ENCODE results near the gene PDE1C.
A peak's percentile ranks its signal among the peaks of the same experiment; 100 is the strongest.

Gene PDE1C

GRCh38 chr7:32062150-32062549 lies 8.1 kb downstream of the PDE1C start:
- Mint-ChIP-seq H3K27me3 (no peaks in the 10 kb centered on the region), H3K4me3 (no peak overlapping the region), H3K27ac (no peak overlapping the region), H3K9me3 (peaks cover 0 to 5% of the 10 kb centered on the region in 2 donors), H3K4me1 (no peaks in the 10 kb centered on the region)
- DNase-seq: peak in 1 of 2 donors; percentile 4
- ATAC-seq: no peak

GRCh38 chr7:32061346-32061745 lies 8.9 kb downstream of the PDE1C start:
- Mint-ChIP-seq H3K9me3 (peaks cover 0 to 5% of the 10 kb centered on the region in 2 donors), H3K4me3 (no peak overlapping the region), H3K27ac (no peak overlapping the region), H3K27me3 (no peaks in the 10 kb centered on the region), H3K4me1 (no peaks in the 10 kb centered on the region)
- ATAC-seq (no peak), DNase-seq (no peak)

GRCh38 chr7:32059289-32060011 lies 10.8 kb downstream of the PDE1C start:
- Mint-ChIP-seq H3K4me3 (no peak overlapping the region), H3K27ac (no peak overlapping the region), H3K9me3 (peaks cover 0 to 5% of the 10 kb centered on the region in 2 donors), H3K27me3 (no peaks in the 10 kb centered on the region), H3K4me1 (no peaks in the 10 kb centered on the region)
- no peak for DNase-seq
- ATAC-seq: no peak

- Mint-ChIP-seq H3K4me1 (no peaks in the 10 kb centered on the region), H3K27me3 (no peaks in the 10 kb centered on the region), H3K27ac (no peak overlapping the region), H3K9me3 (no peaks in the 10 kb centered on the region), H3K4me3 (no peak overlapping the region)
- no peak for ATAC-seq
- no peak for DNase-seq
These were observed 12.2 kb downstream of the PDE1C start for GRCh38 chr7:32058002-32058401.

GRCh38 chr7:32056767-32057166 lies 13.4 kb downstream of the PDE1C start:
- Mint-ChIP-seq H3K4me1 (no peaks in the 10 kb centered on the region), H3K9me3 (no peaks in the 10 kb centered on the region), H3K27me3 (no peaks in the 10 kb centered on the region), H3K4me3 (no peak overlapping the region), H3K27ac (no peak overlapping the region)
- DNase-seq (no peak), ATAC-seq (no peak)

GRCh38 chr7:32053204-32053603 lies 17.0 kb downstream of the PDE1C start:
- DNase-seq: no peak
- H3K9me3 Mint-ChIP-seq: peaks cover 0 to 7% of the 10 kb centered on the region in 2 donors
- H3K4me1 Mint-ChIP-seq: no peaks in the 10 kb centered on the region
- no peak overlapping the region for H3K4me3 Mint-ChIP-seq
- H3K27ac Mint-ChIP-seq: no peak overlapping the region
- no peak for ATAC-seq
- no peaks in the 10 kb centered on the region for H3K27me3 Mint-ChIP-seq

GRCh38 chr7:32051128-32051527 lies 19.1 kb downstream of the PDE1C start:
- Mint-ChIP-seq H3K9me3 (peaks cover 0 to 7% of the 10 kb centered on the region in 2 donors), H3K4me3 (no peak overlapping the region)
- ATAC-seq: no peak

GRCh38 chr7:32049599-32049998 lies 20.6 kb downstream of the PDE1C start:
- no peak for ATAC-seq
- Mint-ChIP-seq H3K4me3 (no peak overlapping the region), H3K27ac (no peak overlapping the region), H3K4me1 (no peaks in the 10 kb centered on the region), H3K27me3 (no peaks in the 10 kb centered on the region), H3K9me3 (peaks cover under 1 to 7% of the 10 kb centered on the region in 2 donors)
- DNase-seq: no peak

More at GRCh38 chr7:32051128-32051527, 19.1 kb downstream of the PDE1C start:
- Mint-ChIP-seq H3K27me3 (no peaks in the 10 kb centered on the region), H3K4me1 (no peaks in the 10 kb centered on the region), H3K27ac (no peak overlapping the region)
- no peak for DNase-seq

GRCh38 chr7:32048970-32049491 lies 21.2 kb downstream of the PDE1C start:
- no peak overlapping the region for H3K4me3 Mint-ChIP-seq
- H3K27me3 Mint-ChIP-seq: no peaks in the 10 kb centered on the region
- H3K4me1 Mint-ChIP-seq: no peaks in the 10 kb centered on the region
- DNase-seq (no peak), ATAC-seq (no peak)
- H3K9me3 Mint-ChIP-seq: peaks cover 7% of the 10 kb centered on the region in 2 donors
- no peak overlapping the region for H3K27ac Mint-ChIP-seq

GRCh38 chr7:32047801-32048200 lies 22.4 kb downstream of the PDE1C start:
- H3K27ac Mint-ChIP-seq: no peak overlapping the region
- H3K4me3 Mint-ChIP-seq: no peak overlapping the region
- H3K4me1 Mint-ChIP-seq: no peaks in the 10 kb centered on the region
- DNase-seq (no peak), ATAC-seq (no peak)
- H3K27me3 Mint-ChIP-seq: no peaks in the 10 kb centered on the region
- H3K9me3 Mint-ChIP-seq: peaks cover 7% of the 10 kb centered on the region in 2 donors

GRCh38 chr7:32047075-32047474 lies 23.1 kb downstream of the PDE1C start:
- Mint-ChIP-seq H3K4me1 (no peaks in the 10 kb centered on the region), H3K4me3 (no peak overlapping the region), H3K27ac (no peak overlapping the region), H3K27me3 (no peaks in the 10 kb centered on the region), H3K9me3 (peaks cover 7% of the 10 kb centered on the region in 2 donors)
- DNase-seq (no peak), ATAC-seq (no peak)

- Mint-ChIP-seq H3K4me1 (no peaks in the 10 kb centered on the region), H3K9me3 (peaks cover 7 to 17% of the 10 kb centered on the region in 2 donors), H3K27me3 (no peaks in the 10 kb centered on the region), H3K4me3 (no peak overlapping the region), H3K27ac (no peak overlapping the region)
- ATAC-seq (no peak), DNase-seq (no peak)
These were observed 25.0 kb downstream of the PDE1C start for GRCh38 chr7:32045228-32045627.

- peaks cover 7 to 17% of the 10 kb centered on the region in 2 donors for H3K9me3 Mint-ChIP-seq
- H3K4me3 Mint-ChIP-seq: no peak overlapping the region
- ATAC-seq: no peak
- no peaks in the 10 kb centered on the region for H3K27me3 Mint-ChIP-seq
- no peaks in the 10 kb centered on the region for H3K4me1 Mint-ChIP-seq
- no peak for DNase-seq
- H3K27ac Mint-ChIP-seq: no peak overlapping the region
These were observed 25.5 kb downstream of the PDE1C start for GRCh38 chr7:32044739-32045138.

- H3K27me3 Mint-ChIP-seq: no peaks in the 10 kb centered on the region
- no peak overlapping the region for H3K4me3 Mint-ChIP-seq
- H3K4me1 Mint-ChIP-seq: no peaks in the 10 kb centered on the region
- H3K9me3 Mint-ChIP-seq: peaks cover 7 to 9% of the 10 kb centered on the region in 2 donors
- ATAC-seq (no peak), DNase-seq (no peak)
- H3K27ac Mint-ChIP-seq: no peak overlapping the region
These were observed 26.5 kb downstream of the PDE1C start for GRCh38 chr7:32043688-32044087.

- H3K4me1 Mint-ChIP-seq: no peaks in the 10 kb centered on the region
- ATAC-seq: no peak
- no peak overlapping the region for H3K4me3 Mint-ChIP-seq
- DNase-seq: no peak
- no peak overlapping the region for H3K27ac Mint-ChIP-seq
- no peaks in the 10 kb centered on the region for H3K27me3 Mint-ChIP-seq
- peaks cover 7 to 9% of the 10 kb centered on the region in 2 donors for H3K9me3 Mint-ChIP-seq
These were observed 27.3 kb downstream of the PDE1C start for GRCh38 chr7:32042900-32043299.

- Mint-ChIP-seq H3K9me3 (peaks cover 6 to 30% of the 10 kb centered on the region in 2 donors), H3K4me3 (no peak overlapping the region), H3K27me3 (peaks cover 10% of the 10 kb centered on the region), H3K4me1 (peaks cover 16% of the 10 kb centered on the region), H3K27ac (no peak overlapping the region)
- no peak for DNase-seq
- no peak for ATAC-seq
These were observed 31.0 kb downstream of the PDE1C start for GRCh38 chr7:32039000-32039756.
